ENCODE measurements around the gene GNG14.
A peak's percentile ranks its signal among the peaks of the same experiment; 100 is the strongest.
"Not testable (repeated sequence)": the region's sequence is repeated elsewhere in the genome, so short reads cannot be mapped to it uniquely, and the experiment has no call there.

Gene GNG14

GRCh38 chr19:12687496-12688196 lies at the start of gene GNG14:
TSS of gene GNG14 (plus strand) at chr19:12687998. CDS start at chr19:12688049, 51 bp downstream.
- no peak for DNase-seq

GRCh38 chr19:12638611-12639182 lies 49.1 kb upstream of the GNG14 start:
- no peak for DNase-seq

GRCh38 chr19:12639901-12640613 lies 47.7 kb upstream of the GNG14 start:
- peak; percentile 96 for DNase-seq

GRCh38 chr19:12641456-12641855 lies 46.3 kb upstream of the GNG14 start:
- no peak for DNase-seq

GRCh38 chr19:12642506-12642905 lies 45.3 kb upstream of the GNG14 start:
- no peak for DNase-seq

GRCh38 chr19:12643716-12644115 lies 44.1 kb upstream of the GNG14 start:
- DNase-seq = not testable (repeated sequence)

- DNase-seq = no peak
Observed at GRCh38 chr19:12646551-12646950, 41.2 kb upstream of the GNG14 start.

- DNase-seq = no peak
Observed at GRCh38 chr19:12647047-12647446, 40.8 kb upstream of the GNG14 start.

- peak; percentile 73 for DNase-seq
Observed at GRCh38 chr19:12647490-12648071, 40.2 kb upstream of the GNG14 start.

- no peak for DNase-seq
Observed at GRCh38 chr19:12648088-12648487, 39.7 kb upstream of the GNG14 start.

GRCh38 chr19:12649941-12650340 lies 37.9 kb upstream of the GNG14 start:
- DNase-seq = no peak

- DNase-seq = no peak
Observed at GRCh38 chr19:12652219-12652618, 35.6 kb upstream of the GNG14 start.

GRCh38 chr19:12655546-12655945 lies 32.3 kb upstream of the GNG14 start:
- no peak for DNase-seq

GRCh38 chr19:12656899-12657571 lies 30.8 kb upstream of the GNG14 start:
- peak; percentile 44 for DNase-seq

- no peak for DNase-seq
Observed at GRCh38 chr19:12657966-12658365, 29.8 kb upstream of the GNG14 start.

- DNase-seq = no peak
Observed at GRCh38 chr19:12660980-12661379, 26.8 kb upstream of the GNG14 start.

- DNase-seq = peak; percentile 70
Observed at GRCh38 chr19:12664406-12665280, 23.2 kb upstream of the GNG14 start.

GRCh38 chr19:12665281-12665573 lies 22.6 kb upstream of the GNG14 start:
- DNase-seq = peak; percentile 93

GRCh38 chr19:12665671-12666264 lies 22.0 kb upstream of the GNG14 start:
- no peak for DNase-seq

GRCh38 chr19:12666265-12667048 lies 21.3 kb upstream of the GNG14 start, which contains the start of the genes MAN2B1 and WDR83:
TSS of gene MAN2B1 (minus strand) at chr19:12666742. CDS start at chr19:12666701, 41 bp downstream.
TSS of gene WDR83 (plus strand) at chr19:12666807. CDS start at chr19:12669791, 2,984 bp downstream.
- peak; percentile 92 for DNase-seq
